Right atrium auricular region (tissue), 2 donors: ENCODE measurements around the gene DAB1. TPM values are rescaled to one million over a fixed set of nuclear protein-coding genes. Genes with fewer than 3 reads are reported as not detected.

Experiments
- DNase-seq: peaks from one replicate; pipeline ENCODE4 v3.0.0-alpha.2; 2019; ENCODE audit warnings: low spot score
- H3K27ac ChIP-seq, 2 donors: fragments of 200-600 bp; sonication (generic); 1 replicate in 1 of 2; 2 replicates in 1 of 2; pipeline ENCODE4 v1.5.1; 2016 to 2019
- H3K27me3 ChIP-seq, 2 donors: fragments of 200-600 bp; sonication (generic); one replicate each; pipeline versions ENCODE4 v1.5.1 to v1.6.0; 2017 to 2019
- H3K36me3 ChIP-seq: fragments of 200-600 bp; sonication (generic); one replicate; pipeline ENCODE4 v1.5.1; 2016
- H3K4me1 ChIP-seq, 2 donors: fragments of 200-600 bp; sonication (generic); one replicate each; pipeline versions ENCODE4 v1.5.1 to v1.6.0; 2017 to 2019
- H3K4me3 ChIP-seq, 2 donors: fragments of 200-600 bp; sonication (generic); 1 replicate in 1 of 2; 2 replicates in 1 of 2; pipeline ENCODE4 v1.5.1; 2017 to 2019; ENCODE audit warnings: mild to moderate bottlenecking in 1 of 2, moderate library complexity in 1 of 2
- H3K9me3 ChIP-seq, 2 donors: fragments of 200-600 bp; sonication (generic); one replicate each; pipeline ENCODE4 v1.5.1; 2019
- CTCF ChIP-seq, 2 donors: fragments of 200-600 bp; sonication (generic); IDR thresholded peaks; one replicate each; pipeline ENCODE4 v1.5.1; 2019; ENCODE audit warnings: antibody characterized with exemption in 2 of 2
- total RNA-seq, 2 donors: library from RNA; depleted of rRNA; stranded (reverse); fragments of >200 nt; gene quantifications; one replicate each; pipeline ENCODE4 v1.1.0, GENCODE V29; 2016

The DAB1 gene
- total RNA-seq, 2 donors from 2014 or later, result 0.19 to 3.3 TPM

- Histone ChIP-seq H3K4me1 (no peaks in the 10 kb centered on the region), H3K9me3 (no peaks in the 10 kb centered on the region), H3K36me3 (no peaks in the 10 kb centered on the region), H3K27me3 (no peaks in the 10 kb centered on the region), H3K27ac (no peak overlapping the region), H3K4me3 (no peak overlapping the region)
- no peak for DNase-seq
- no peak for TF ChIP-seq CTCF (IDR thresholded peaks at IDR 0.05)
These were observed 175.0 kb downstream of the DAB1 start for GRCh38 chr1:57248830-57249229.

DNA sequence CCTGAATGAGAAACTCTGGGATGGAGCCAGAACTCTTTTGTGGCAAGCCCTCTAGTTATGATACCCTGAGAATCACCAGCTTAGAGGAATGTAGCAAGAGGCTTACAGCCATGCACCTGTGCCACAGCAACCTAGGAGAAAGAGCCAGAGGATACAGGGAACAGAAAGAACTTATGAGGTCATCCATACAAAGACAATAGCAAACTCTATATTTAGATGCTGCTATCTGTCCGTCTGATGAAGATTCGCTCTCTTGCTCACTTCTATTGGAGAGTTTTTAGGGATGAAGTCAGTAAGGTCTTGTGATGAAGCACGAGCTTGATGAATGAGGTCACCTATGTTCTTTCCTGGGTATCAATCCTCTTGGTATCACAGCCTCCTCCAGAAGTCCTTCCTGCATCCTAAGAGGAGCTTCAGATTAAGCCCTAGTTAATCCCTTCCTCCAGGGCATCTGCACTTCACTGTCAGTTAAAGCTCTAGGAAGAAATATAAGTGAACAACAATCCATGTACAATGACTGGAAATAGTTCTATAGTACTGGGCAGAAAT lies 185.6 kb downstream of the DAB1 start:
- Histone ChIP-seq H3K27ac (no peak overlapping the region), H3K4me3 (no peak overlapping the region), H3K27me3 (no peaks in the 10 kb centered on the region), H3K9me3 (no peaks in the 10 kb centered on the region), H3K36me3 (no peaks in the 10 kb centered on the region), H3K4me1 (no peaks in the 10 kb centered on the region)
- no peak for DNase-seq
- no peak for TF ChIP-seq CTCF (IDR thresholded peaks at IDR 0.05)

DNA sequence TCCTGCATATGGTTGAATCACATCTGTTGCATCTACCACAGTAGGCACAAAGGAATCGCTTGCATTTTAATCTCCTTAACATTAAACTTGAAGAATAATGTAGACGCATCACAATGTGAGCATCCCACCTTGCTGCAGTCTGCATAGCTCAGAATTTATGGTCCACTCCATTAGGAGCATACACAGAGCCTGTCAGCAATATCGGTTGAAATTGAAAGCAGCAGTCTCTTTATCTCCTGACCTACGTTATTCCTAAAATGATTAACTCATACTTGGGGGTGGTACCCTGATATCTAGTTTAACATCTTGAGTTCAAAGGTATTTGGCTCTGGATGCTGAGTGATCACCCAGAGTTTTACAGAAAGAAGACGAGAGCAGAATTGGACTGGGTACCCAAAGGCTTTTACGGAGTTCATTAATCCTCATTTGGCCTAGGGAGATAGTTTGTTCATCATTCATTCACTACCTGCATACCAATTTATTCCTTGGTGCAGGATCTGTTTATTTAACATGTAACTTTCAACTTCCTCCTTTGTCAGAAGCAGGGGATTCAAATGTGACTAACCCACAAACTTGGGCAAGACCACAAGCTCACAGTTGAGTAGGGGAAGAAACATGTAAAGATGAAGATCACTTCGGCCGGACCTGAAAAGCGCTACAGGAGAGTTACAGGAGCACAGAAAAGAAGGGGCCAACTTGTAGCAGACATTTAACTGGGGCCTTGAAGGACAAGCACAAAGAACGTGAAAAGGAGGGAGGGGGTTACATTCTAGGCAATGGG lies 187.9 kb downstream of the DAB1 start:
- Histone ChIP-seq H3K27ac (no peak overlapping the region), H3K27me3 (no peaks in the 10 kb centered on the region), H3K36me3 (no peaks in the 10 kb centered on the region), H3K4me1 (no peaks in the 10 kb centered on the region), H3K9me3 (no peaks in the 10 kb centered on the region), H3K4me3 (no peak overlapping the region)
- TF ChIP-seq CTCF (IDR thresholded peaks at IDR 0.05), result no peak
- no peak for DNase-seq

- TF ChIP-seq CTCF (IDR thresholded peaks at IDR 0.05), result no peak
- Histone ChIP-seq H3K36me3 (no peaks in the 10 kb centered on the region), H3K27ac (no peak overlapping the region), H3K27me3 (no peaks in the 10 kb centered on the region), H3K4me3 (no peak overlapping the region), H3K9me3 (no peaks in the 10 kb centered on the region), H3K4me1 (no peaks in the 10 kb centered on the region)
- no peak for DNase-seq
These were observed 189.4 kb downstream of the DAB1 start for GRCh38 chr1:57234459-57234858.

DNA sequence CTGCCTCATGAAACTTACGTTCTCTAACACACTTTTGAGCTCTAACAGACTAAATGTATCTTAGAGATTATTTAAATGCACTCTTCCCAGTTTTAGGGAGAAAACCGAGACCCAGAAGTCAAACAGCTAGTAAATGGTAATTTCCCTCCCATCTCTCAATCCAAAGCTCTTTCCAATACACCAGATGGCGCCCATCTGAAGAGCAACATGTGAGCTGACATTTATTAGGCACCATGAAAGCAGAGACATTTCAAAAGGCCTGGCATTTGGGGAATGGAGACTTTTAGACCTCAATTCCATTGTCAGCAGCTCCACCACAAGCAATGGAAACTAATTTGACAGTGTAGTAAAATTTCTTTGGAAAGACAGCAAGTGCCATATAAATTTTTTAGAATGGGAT lies 191.4 kb downstream of the DAB1 start:
- no peak overlapping the region for H3K27ac ChIP-seq
- H3K4me3 ChIP-seq, result no peak overlapping the region
- no peak for TF ChIP-seq CTCF (IDR thresholded peaks at IDR 0.05)
- H3K27me3 ChIP-seq, result no peaks in the 10 kb centered on the region
- no peaks in the 10 kb centered on the region for H3K9me3 ChIP-seq
- no peaks in the 10 kb centered on the region for H3K4me1 ChIP-seq
- H3K36me3 ChIP-seq, result no peaks in the 10 kb centered on the region
- no peak for DNase-seq
